ENCODE data around the gene OTOP1. TPM values are rescaled to one million over a fixed set of nuclear protein-coding genes. Genes with fewer than 3 reads are reported as not detected.
"Not testable (repeated sequence)": the region's sequence is repeated elsewhere in the genome, so short reads cannot be mapped to it uniquely, and the experiment has no call there.

Gene OTOP1, protein sequence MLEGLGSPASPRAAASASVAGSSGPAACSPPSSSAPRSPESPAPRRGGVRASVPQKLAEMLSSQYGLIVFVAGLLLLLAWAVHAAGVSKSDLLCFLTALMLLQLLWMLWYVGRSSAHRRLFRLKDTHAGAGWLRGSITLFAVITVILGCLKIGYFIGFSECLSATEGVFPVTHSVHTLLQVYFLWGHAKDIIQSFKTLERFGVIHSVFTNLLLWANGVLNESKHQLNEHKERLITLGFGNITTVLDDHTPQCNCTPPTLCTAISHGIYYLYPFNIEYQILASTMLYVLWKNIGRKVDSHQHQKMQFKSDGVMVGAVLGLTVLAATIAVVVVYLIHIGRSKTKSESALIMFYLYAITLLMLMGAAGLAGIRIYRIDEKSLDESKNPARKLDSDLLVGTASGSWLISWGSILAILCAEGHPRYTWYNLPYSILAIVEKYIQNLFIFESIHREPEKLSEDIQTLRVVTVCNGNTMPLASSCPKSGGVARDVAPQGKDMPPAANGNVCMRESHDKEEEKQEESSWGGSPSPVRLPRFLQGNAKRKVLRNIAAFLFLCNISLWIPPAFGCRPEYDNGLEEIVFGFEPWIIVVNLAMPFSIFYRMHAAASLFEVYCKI
- not detected in 2 replicates for total RNA-seq (2014; rRNA removed; shearing (Covaris generic))

DNA sequence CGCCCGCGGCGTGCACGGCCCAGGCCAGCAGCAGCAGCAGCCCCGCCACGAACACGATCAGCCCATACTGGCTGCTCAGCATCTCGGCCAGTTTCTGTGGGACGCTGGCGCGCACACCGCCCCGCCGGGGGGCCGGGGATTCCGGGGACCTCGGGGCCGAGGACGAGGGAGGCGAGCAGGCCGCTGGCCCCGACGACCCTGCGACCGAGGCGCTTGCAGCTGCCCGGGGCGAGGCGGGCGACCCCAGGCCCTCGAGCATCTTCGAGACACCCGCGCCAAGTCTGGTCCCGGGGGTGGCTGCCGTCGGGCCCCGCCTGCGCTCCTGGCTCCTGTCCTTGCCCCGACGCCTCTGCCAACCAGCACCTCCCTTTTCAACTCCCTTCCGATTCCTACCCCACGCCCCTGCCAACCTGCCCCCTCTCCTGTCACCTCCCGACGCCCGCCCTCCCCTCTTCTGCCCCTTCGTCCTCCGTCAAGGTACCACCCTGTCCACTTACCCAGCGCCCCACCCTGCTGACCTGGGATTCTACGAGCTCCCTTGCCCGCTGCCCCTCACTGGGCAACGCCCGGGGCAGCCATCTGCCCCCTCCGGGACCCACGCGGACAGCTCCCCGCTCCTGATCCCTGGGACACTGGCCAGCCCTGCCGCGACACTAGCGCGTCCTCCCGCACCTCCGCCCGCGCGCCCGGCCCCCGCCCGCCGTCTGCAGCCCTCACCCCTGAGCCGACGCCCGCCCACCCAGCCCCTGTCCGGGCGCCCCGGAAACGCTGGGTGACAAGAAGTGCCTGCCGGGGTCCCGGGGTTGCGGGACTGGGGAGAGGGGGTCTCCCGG, at the start of gene OTOP1:
TSS of gene OTOP1 (minus strand) at position 324 of the 833 bp plus-strand sequence. CDS start at position 259, 65 bp downstream.
- DNase-seq (ENCODE audit: low read depth), result no peak

DNA sequence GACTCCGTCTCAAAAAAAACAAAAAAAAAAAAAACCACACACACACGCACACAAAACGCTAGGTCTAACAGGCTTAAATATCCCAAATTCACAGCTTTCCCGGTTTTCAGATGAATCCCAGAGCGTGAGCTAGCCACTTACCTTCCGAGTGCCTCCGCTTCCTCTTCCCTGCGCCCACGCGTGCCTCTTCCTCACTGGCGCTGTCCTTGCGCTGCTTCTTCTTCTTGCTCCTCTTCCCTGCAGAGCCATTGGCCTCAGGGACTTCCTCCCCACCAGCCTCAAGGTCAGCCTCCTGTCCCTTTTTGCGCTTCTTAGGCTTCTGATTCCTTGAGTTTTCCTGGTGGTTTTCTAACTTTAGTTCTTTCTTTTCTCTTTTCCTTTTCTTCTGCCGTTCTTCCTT, 47.5 kb upstream of the OTOP1 start:
- DNase-seq (ENCODE audit: low read depth), result no peak

DNA sequence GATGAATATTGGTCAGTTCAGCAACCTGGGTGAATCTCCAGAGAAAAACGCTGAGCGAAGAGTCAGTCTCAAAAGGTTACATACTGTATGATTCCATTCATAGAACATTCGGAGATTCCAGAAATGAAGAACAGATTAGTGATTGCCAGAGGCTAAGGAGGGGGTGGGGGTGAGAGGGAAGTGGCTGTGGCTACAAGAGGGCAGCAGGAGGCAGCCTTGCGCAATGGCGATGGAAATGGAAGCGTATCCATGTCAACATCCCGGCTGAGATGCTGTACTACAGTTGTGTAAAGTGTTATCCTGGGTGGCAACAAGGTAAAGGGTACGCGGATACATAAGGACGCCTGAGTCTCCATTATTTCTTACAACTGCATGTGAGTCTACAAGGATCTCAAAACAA, 45.2 kb upstream of the OTOP1 start:
- no peak for DNase-seq (ENCODE audit: low read depth)

DNA sequence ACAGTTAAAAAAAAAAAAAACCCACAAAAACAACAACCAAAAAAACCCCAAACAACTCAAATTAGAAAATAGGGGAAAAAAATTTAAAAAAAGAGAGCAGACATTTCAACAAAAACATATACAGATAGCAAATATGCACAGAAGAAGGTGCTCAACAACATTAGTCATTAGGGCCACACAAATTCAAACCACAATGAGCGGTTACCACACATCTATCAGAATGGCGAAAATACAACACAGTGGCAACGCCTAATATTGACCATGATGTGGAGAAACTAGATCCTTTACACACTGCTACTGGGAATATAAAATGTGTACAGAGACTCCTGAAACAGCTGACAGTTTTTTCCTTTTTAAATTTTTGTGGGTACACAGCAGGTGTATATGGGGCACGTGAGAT, 43.8 kb upstream of the OTOP1 start:
- DNase-seq (ENCODE audit: low read depth), result no peak

DNA sequence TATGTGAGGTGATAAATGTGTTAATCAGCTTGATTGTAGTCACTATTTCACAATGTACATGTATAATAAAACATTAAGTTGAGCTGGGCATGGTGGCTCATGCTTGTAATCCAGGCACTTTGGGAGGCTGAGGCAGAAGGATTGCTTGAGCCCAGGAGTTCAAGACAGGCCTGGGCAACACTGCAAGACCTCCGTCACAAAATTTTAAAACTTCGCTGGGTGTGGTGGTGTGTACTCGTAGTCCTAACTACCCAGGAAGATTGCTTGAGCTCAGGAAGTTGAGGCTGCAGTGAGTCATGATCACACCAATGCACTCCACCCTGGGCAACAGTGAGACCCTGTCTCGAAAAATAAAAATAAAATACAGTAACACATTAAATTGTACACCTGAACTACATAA, 43.1 kb upstream of the OTOP1 start:
- DNase-seq (ENCODE audit: low read depth), result no peak

DNA sequence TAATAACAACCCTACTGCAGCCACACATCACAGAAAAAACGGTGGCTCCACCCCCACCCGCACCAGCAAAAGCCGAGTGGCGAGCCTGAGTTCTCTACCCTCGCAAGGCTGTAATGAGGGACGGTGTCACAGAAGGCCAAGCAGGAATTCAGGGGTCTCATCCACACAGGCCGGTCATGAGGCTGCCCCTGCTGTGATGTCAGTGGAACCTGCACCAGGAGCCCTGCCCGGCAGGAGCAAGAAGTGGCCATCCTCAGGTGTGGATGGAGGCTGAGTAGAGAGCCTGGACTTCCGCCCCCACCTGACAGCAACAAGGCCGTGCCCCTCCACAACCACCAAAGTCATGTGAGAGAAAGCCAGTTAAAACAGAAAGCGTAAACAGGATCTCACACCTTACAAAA, 42.6 kb upstream of the OTOP1 start:
- DNase-seq (ENCODE audit: low read depth), result no peak

DNA sequence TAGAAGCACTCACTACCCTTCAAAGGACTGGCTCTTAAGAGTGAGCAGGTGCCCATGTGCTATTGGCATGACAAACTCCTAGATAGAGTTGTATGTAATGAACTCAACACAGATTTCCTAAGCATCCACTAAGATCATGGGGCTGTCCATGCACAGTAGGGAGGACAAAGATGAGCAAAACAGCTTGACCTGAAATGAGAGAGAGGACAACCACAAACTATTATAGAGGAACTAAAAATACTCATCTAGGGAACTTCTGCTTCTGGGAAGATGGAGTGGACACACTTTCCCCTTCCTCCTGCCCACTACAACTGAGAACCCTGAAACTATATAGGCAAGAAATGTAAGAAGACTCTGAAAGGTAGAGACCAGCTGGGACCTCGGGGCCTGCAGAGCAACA, 42.0 kb upstream of the OTOP1 start:
- no peak for DNase-seq (ENCODE audit: low read depth)

DNA sequence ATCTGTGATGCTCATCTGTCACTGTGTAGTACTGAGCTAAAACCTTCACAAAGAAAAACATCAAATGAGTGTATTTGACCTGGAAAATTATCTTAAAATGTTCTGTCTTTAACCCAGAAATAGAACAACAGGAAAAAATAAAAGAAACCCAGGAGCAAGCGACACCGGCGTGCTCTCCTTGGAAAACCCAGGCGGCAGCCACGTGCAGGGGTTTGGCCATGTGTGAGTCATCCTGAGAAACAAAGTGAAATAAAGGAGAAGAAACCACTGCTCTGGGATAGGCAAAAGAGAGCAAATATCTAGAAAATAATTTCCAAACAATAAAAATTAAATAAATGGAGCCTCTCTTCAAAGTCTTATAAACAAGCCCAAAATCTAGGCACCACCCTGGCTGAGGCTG, 41.3 kb upstream of the OTOP1 start:
- DNase-seq (ENCODE audit: low read depth), result no peak

DNA sequence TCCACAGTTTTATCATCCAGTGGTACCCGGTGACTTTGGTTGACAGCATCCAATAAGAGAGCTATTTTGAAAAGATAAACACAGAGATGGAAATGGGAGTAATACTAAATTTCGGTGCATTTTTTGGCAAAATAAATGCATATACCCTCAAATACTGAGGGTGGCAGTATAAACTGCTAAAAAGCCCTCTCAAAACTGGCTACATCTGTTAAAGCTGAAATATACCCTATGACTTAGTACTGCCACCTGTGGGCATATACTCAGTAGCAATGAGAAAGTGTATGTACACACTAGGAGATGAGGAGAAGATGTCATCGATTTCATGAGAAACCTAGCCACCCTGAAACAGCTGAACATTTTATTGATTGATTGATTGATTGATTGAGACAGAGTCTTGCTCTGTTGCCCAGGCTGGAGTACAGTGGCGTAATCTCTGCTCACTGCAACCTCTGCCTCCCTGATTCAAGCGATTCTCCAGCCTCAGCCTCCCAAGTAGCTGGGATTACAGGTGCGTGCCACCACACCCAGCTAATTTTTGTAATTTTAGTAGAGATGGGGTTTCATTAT, 33.5 kb upstream of the OTOP1 start:
- DNase-seq (ENCODE audit: low read depth), result peak; percentile 59

DNA sequence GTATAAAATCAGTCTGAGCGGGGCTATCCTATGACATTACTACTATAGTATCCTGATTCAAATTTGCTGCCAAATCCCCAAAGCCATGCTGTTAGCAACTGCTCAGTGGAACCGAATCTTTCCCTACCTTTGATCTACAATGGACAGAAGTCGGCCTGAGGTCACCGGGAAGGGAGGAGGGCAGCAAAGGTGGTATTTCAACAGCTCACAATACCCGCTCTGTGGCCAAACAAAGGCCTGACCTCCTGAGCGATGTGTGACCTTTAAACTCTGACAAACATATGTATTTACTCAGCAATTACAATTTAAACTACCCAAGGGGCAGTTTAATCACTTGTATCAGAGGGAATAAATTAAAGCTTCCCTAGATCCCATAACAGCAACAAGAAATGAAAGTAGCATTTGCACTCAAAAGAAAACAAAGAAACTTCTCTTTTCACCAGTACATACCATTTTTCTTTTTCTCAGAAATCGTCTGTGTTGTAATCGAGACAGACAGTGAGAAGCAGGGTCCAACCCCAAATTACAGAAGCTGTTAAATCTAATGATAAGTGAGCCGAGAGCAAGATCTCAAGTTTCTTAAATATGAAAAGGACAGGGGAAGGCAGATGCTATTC, 32.9 kb upstream of the OTOP1 start:
- no peak for DNase-seq (ENCODE audit: low read depth)

DNA sequence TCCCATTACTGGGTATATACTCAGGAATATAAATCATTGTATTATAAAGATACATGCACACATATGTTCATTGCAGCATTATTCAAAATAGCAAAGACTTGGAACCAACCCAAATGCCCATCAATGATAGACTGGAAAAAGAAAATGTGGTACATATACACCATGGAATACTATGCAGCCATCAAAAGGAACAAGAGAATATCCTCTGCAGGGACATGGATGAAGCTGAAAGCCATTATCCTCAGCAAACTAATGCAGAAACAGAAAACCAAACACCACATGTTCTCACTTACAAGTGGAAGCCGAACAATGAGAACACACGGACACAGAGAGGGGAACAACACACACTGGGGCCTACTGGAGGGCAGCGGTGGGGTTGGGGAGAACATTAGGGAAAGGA, 31.0 kb upstream of the OTOP1 start:
- not testable (repeated sequence) for DNase-seq (ENCODE audit: low read depth)

DNA sequence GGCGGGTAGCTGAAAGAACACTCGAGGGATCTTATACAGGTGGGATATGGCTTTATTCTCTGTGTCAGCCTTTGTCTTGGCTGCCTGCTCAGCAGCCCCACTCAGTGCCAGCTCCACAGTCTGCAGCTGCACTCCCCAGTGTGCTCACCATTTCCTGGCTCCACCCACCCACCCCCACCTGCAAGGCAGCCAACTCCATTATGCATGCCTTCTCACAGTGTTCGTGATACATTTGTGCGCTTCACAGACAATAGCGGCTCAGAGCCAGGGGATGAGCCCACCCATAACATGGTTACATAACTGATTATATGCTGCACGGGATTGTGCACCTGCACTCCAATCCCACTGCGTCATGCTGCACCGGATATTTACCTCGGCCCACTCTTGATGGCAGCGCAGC, 30.1 kb upstream of the OTOP1 start:
- no peak for DNase-seq (ENCODE audit: low read depth)

DNA sequence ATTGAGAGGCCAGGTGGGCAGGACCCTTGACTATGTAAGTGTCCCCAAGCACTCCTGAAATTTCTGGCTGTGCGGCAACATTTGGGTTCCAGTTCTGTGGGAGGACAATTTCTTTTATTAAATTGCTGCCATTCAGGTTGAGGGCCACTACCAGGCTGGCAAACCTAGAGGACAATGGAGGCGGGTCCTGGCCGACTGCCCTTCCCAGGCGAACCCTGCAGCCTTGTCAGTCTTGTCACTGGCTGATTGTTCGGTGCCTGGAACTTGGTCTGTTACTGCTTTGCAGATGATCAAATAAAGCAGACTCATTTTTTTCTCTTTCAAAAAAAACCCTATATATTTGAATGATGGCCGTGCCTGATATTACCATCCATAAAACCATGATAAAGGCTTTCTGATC, 27.9 kb upstream of the OTOP1 start:
- DNase-seq (ENCODE audit: low read depth), result no peak

DNA sequence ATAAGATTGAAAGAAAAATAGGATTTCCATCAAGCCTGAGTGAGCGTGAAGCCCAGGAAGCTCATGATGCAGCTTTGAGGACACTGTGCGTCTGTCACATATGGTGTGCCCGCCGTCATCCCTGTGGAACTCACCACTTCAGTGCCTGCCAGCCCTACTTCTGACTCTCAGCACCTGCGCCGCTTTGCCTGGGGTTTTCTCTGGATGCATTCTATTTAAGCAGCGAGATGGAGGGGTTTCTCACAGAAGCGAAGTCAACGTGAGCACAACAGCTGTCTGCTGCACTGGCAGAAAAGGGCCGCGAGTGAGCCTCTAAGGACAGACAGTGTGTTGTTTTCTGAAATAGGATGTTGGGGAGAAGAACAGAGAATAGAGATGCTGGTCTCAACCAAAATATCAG, 27.5 kb upstream of the OTOP1 start:
- DNase-seq (ENCODE audit: low read depth), result no peak

DNA sequence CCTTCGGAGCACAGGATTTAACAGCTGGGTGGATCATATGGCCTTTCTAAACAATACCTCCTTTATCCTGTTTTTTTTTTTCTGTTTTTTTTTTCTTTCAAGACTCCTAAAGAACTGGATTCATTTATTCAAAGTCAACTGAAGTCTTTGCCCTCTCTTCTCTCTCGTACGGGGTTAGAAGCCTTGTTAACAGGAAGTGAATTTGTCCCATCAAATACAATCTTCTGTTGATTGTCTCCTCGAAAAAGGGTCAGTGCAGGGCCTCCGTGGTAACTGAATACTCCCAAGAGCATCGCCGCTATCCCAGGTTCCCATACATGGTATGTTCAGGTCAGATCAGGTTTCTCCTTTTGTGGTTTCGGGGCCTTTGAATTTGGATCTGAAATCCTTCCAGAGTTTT, 23.1 kb upstream of the OTOP1 start:
- no peak for DNase-seq (ENCODE audit: low read depth)

DNA sequence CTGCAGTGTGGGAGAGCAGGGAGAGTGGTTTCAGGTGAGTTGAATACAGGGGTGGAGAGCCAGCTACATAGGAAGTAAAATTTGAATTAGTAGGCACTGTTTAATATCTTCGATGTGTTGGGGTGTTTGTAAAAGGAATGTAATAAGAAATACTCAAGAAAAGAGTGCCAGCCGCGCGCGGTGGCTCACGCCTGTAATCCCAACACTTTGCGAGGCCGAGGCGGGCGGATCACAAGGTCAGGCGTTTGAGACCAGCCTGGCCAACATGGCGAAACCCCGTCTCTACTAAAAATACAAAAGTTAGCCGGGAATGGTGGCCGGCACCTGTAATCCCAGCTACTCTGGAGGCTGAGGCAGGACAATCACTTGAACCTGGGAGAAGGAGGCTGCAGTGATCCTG, 22.6 kb upstream of the OTOP1 start:
- DNase-seq (ENCODE audit: low read depth), result not testable (repeated sequence)

DNA sequence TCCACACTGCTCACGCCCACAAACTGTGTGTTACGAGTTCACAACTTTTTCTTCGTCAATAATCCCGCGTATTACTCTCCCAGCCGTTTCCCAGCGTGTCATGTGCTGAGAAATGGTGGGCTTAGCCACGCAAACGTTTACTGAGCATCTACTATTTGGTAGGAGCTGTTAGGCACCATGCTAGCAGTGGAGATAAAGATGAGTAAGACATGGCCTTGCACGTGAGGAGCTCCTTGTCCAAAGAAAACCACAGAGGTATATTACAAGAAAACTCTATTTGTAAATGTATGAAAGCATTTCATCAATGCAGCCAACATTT, 22.1 kb upstream of the OTOP1 start:
- DNase-seq (ENCODE audit: low read depth), result peak; percentile 16

DNA sequence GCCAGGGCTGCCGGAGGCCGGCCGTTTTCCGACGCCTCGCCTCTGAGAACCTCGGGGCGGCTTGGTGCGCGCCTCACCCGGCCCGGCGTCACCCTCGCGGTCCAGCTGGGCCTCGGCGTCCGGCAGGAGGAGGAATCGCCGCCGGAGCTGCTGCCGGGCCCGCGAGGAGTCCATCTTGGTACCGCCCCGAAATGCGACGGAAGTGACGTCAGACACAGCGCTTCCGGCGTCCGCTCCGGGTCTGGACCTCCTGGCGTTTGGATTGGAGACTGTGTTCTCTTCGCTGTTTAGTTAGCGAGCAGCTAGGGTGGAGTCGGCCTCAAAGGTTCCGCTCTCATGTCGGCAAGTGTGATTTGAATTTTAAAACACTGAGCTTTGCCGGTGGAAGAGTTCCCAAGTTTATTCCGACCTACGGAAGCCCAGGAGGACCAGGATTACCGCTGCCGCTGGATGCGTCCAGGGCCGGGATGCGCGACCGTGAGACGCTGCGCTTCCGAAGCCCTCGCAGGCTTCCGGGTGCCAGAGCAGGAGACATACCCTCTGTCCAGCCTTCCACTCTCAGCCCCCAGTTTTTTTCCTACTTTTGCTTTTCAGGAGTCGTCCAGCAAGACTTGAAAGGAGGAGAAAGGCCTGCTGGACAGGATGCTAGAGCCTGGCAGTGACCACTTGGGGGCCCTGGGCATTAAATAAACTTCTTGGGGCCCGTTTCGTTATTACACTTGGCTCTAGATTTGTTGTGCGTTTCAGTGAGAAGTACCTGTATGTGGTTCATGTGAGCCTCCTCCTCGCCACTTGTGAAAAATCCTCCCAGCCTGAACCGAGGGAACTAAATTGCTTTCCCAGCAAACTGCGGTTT, 21.5 kb upstream of the OTOP1 start, which contains the start of gene TMEM128:
TSS of gene TMEM128 (minus strand) at position 195 of the 856 bp plus-strand sequence. CDS start at position 174, 21 bp downstream.
- peak; percentile 90 for DNase-seq (ENCODE audit: low read depth)

DNA sequence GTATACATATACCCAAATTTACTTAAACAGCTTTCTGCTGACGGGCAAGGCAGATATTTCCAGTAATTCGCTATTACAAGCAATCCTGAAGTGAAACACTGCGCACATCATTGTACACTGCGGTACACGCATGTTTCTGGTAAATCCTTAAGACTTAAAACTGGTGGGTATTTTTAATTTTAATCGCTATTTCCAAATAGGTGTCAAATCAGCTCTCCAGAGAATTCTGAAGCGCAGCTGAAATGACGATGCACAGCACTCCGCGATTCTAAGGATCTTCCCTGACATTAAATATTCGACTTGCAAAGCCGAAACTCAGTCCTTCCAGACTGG, 20.9 kb upstream of the OTOP1 start:
- DNase-seq (ENCODE audit: low read depth), result no peak

DNA sequence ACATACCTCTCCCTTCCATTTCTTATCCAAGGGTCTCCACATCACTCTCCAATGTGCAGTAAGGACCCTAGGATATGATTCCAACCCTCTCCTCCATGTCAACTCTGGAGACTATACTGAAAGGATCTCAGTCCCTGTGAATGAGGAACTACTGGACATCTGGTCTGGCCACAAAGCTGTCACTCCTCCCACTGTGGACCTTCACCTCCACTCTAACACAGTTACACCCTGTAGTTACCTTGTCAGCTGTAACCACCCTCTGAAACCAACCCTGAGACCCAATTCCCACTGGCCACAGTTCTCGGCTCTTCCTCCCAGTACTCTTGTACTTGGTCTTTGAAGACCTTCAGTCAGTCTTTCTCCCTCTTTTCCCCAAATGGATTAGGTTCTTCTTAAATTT, 18.4 kb upstream of the OTOP1 start:
- DNase-seq (ENCODE audit: low read depth), result no peak

DNA sequence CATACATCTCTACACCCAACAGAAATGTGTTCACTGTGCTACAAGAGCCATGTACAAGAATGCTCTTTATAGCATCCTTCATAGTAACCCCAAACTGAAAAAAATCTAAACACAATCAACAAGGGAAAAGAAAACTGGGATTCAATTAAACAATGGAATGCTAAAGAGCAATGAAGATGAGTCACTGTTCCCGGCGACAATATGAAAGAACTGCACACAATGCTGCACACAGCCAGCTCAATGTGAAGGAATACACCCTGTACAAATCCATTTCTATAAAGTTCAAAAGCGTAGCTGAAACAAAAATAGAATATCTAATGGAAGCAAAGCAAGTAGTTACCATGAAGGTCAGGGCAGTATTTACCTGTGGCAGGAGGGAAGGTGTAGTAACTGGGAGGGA, 12.8 kb upstream of the OTOP1 start:
- not testable (repeated sequence) for DNase-seq (ENCODE audit: low read depth)

All from M059J (cell line).